HG03520 (cell line): ENCODE measurements around the gene PLPP6.
"Not testable (repeated sequence)": the region's sequence is repeated elsewhere in the genome, so short reads cannot be mapped to it uniquely, and the experiment has no call there.

Experiments used
- ATAC-seq: cut with Tn5 transposase; IDR thresholded peaks from one replicate; pipeline ENCODE4 v1.9.1; 2021; ENCODE audit warnings: mild to moderate bottlenecking, moderate library complexity; ENCODE audit not compliant: unreplicated experiment

The PLPP6 gene

DNA sequence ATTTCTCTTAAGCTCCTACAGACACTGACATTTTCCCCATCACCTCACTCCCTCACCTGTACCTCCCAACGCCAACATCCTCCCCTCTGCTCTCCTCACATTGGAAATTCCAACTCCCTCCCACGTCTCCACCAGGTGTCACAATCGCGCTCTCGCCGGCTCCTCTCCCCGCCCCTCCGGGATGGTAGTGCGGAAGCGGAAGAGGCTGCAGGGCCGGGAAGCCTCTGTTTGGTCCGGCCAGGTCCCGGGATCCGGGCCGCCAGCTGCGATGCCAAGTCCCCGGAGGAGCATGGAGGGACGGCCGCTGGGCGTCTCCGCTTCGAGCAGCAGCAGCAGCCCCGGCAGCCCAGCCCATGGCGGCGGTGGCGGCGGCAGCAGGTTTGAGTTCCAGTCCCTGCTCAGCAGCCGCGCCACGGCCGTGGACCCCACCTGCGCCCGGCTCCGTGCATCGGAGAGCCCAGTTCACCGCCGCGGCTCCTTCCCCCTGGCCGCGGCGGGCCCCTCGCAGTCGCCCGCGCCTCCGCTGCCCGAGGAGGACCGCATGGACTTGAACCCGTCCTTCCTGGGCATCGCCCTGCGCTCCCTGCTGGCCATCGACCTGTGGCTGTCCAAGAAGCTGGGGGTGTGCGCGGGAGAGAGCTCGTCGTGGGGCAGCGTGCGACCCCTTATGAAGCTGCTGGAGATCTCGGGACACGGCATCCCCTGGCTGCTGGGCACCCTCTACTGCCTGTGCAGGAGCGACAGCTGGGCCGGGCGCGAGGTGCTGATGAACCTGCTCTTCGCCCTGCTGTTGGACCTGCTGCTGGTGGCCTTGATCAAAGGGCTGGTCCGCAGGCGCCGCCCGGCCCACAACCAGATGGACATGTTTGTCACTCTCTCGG is at the start of gene PLPP6:
TSS of gene PLPP6 (plus strand) at position 187 of the 881 bp plus-strand sequence. CDS start at position 269, 82 bp downstream.
- ATAC-seq: peak; percentile 74

DNA sequence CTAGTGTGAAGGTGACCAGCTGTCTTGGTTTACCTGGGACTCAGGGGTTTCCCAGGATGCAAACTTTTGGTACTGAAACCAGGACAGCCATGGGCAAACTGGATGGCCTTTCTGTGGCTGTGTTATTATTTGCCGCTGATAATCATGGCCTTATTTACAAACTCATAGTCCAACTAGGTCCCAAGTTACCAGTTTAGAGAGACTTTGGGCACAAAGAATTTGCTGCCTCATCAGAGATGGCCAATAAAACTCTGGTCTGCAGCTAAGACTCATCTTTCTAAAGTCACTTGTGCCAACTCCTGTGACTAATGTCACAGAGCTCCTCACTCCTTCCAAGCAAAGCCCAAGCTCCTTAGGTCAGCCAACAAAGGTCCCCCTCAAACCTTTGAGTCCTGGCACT is 47.5 kb upstream of the PLPP6 start:
- ATAC-seq: no peak

DNA sequence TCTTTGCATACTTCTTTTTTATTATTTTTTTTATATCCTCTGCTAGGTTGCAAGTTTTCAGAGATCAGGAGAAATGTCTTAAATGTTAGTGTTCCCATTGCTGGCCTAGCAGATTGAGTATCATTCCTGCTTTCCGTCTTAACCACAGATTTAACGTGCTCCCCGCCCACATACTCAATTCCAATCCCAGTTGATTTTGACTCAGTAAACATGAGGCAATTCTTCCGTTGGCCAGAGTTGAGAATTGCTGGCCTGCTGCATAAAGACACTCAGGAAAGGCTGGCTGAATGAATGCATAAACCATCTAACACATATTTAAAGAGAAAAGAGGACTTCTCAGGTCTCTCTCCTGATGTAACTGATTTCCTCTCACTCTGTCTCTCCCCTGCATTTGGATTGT is 46.8 kb upstream of the PLPP6 start:
- ATAC-seq: no peak

DNA sequence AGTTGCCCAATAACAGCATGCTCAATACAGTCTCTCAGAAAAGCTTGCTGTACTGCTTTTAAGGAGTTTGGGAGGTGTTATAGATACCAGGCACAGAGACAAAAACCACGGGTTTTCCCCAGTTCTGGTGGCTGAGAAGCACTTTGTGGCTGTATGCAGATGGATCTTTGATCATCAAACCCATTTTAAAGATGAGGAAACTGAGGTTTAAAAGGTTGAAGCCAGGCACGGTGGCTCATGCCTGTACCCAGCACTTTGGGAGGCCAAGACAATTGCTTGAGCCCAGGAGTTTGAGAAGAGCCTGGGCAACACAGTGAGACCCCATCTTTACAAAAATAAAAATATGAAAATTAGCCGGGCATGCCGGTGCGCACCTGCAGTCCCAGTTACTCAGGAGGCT is 46.3 kb upstream of the PLPP6 start:
- ATAC-seq: no peak

DNA sequence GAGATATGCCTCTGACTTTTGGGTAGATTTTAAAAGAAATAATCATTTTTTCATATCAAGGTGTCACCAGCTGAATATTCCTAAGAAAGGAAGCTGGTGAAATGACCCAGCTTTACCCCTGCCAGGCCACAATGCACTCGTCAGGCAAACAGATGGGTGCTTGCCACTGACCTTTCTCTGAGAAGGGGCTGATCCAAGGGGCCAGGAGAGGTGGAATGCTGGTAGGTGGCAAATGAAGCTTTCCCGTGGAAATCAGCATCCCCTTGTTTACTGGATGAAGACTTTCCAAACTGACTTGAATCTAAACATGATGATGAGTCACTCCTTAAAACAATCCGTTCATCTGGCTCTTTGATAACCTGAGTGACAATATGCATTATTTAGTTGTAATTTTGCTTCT is 44.3 kb upstream of the PLPP6 start:
- no peak for ATAC-seq

DNA sequence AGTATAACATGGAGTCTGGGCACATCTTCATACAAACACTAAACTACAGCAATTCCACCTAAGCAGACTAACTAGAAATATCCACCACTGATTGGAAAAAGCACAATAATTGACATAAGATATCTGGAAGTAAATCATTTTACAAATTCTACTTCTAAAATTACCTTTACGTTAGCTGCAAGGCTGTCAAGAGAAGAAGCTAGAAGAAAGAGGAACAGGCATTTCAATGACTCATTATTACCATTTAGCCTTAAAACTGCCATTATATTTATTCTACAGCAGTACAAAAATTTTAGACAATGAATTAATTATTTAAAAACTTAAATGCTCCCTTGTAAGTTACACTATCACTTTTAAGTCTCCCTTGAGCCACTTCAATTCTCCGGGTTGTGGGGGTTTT is 43.4 kb upstream of the PLPP6 start:
- no peak for ATAC-seq

DNA sequence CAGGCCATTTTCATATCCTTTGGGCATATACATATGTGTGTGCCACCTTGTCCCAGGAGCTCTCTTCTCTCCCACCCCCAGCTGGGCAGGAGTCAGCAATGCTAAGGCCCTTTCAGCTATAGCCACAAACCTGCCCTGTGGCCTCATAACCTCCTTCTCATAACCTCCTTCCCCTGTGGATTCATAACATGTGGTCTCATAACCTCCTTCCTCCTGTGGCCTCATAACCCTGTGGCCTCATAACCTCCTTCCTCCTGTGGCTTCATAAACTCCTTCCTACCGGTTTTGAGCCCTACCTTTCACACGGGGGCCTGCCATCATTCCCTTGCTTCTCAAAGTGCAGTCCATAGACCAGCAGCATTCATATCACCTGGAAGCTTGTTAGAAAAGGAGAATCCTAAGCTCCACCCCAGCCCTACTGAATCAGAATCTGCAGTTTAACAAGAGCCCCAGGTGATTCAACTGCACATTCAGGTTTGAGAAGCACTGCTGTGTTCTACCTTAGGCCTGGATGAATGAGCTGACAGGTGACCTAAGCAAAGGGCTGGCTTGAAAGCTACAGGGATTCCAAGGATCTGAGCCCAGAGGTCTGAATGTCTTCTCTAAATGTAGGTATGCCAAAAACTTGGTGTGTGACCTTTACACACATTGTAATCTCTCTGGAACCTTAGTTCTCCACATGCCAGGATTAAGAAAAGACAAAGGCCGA is 41.9 kb upstream of the PLPP6 start:
- no peak for ATAC-seq

DNA sequence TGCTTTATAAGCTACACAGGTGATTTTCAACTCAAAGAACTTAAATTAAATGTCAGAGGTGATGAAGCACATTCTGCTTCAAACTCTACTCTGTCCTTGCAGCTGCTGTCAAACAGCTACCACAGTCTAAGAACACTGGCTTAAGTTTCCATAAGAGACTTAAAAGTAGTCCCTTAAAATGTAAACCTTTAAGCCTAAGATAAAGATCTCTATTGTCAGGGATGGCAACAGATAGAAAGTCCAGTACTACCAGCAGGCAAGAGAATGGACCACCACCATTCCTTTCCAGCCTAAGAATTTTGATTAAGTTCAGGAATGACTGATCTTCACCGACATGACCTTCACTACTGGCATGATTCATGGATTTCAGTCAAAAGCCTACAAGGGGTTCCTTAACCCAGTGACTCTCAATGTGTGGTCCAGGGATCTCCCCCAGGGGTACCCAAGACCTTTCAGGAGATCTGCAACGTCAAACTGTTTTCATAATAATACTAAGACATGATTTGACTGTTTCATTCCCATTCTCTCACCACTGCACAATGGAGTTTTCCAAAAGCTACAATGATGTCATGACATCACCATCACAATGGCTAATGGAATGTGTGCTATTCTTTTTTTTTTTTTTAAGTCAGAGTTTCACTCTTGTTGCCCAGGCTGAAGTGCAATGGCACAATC is 41.1 kb upstream of the PLPP6 start:
- no peak for ATAC-seq

DNA sequence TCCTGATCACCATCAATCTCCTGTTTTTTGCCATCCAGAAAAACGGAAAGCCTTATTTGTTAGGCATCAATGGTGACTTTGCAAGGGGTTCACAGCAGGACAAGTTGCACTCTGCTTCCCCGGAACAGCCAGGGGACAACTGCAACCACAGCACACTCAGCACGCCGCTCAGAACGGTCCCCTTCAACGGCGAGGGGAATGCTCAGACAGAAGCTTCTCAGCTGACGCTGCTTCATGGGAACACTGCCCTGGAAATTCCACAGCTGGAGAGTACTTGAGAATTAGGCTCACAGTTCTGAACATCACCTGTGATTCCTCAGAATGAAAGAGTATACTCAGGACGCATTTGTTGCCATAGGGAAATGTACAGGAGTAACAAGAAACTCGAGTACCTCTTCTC is 40.1 kb upstream of the PLPP6 start:
- ATAC-seq: no peak

DNA sequence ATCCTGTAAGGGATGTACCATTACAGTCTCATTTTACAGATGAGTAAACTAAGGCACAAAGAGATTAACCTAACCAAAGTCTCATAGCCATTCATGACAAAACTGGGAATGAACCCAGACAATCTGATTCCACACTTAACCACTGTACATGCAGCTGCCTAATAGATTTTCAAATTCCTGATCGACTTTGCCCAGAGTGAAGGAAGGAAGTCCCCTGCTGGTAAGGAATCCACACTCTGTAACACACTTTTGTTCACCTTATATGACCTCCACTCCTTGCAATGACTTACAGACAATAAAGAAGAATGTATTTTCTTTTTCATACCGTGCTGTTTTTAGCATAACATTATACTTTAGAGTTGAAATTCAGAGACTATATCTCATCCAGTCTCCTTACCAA is 31.3 kb upstream of the PLPP6 start:
- no peak for ATAC-seq

DNA sequence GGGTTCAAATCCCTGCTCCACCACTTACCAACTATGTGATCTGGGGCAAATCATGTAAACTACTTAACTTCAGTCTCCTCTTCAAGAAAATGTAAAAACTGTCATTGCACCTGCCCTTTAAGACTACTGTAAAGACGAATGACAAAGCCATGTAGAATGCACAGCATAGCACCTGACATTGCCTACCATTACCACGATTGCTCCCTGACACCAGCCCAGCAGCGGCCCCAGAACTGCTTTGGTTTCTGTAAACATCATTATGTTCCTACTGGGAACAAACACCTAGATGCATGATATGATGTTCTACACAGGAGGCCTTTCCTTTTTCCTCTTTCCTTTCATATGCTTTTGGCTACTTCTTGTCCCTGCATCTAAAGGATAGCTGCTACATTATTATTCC is 23.1 kb upstream of the PLPP6 start:
- ATAC-seq: no peak

DNA sequence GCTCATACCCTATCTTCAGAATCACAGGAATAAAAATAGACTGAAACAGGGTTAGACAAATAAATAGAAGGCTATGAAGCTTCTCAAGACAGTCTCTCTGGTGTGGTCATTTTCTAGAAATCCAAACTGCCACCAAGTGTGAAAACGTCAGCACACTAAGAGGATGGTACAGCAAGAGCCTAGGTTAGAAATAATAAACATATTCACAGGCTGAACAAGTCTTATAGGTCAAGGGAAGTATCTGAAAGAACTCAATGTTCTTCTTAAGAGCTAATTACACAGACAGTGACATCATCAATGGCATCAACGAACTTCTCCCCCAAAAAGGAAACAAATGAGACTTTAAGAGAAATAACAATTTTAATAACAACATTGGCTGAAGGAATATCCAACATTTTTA is 22.7 kb upstream of the PLPP6 start:
- no peak for ATAC-seq

DNA sequence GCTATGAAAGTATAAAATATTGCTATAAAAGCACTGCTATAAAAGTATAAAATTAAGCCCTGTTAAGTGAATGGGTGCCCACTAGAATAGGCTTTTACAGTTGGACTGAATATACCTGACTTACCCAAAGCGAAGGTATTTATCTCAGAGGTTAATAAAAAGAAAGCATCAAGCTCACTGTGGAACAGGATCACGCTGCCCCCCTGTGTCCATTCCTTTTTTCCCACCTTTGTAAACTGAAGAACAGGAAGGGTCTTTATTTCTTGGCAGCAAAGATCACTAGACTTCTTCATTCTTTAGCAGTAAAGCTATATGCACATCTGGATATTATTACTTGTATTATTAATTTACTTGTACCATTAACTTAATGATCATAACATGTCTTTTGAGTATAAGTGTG is 22.1 kb upstream of the PLPP6 start:
- no peak for ATAC-seq

DNA sequence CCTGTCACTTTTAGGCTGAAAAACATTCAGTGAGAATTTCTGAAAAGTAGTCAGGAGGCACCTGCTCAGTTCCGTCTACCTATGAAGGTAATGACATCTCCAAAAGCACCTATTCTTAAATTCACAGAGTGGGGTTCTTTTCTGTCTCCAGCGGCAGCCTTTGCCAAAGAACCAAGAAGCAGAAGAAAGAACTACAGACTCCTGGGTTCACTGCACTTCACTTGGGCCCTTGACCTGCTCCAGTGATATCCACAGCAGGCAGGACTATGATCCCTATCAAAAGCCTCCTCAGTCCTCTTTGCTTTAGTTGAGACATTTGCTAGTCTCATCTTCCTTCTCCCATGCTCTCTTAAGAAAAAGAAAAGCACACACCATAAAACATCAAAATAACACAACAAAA is 19.7 kb upstream of the PLPP6 start:
- ATAC-seq: no peak

DNA sequence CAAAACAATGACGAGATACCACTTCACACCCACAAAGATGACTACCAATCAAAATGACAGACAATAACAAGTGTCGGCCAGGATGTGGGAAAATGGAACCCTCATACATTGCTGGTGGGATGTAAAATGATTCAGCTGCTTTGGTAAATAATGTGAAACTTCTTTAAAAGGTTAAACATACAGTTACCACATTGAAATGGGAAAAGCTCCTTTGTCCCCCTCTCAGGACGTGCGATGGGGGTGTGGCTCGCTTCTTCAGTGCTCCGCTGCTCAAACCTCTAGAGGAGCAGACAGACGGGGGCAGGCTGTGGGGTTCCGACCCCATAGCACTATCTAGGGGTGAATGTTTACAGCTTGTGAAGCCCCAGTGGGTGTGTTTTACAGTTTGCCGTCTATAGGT is 8.0 kb upstream of the PLPP6 start:
- ATAC-seq: no peak

DNA sequence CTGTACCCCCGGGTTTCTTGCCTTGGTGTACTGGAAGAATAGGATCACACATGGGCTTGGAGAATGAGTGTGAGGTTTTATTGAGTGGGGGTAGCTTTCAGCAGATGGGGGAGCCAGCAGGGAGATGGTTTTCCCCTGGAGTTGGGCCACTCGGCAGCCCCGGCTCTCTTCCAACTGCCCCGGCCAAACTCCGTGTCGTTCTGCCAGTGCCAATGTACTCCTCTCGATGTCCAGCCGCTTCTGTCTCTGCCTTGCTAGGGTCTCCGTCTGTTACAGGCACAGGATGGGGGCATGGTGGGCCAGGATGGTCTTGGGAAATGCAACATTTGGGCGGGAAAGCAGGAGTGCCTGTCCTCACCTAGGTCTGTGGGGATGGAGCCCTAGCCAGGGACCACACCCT is 7.6 kb upstream of the PLPP6 start:
- ATAC-seq: no peak

DNA sequence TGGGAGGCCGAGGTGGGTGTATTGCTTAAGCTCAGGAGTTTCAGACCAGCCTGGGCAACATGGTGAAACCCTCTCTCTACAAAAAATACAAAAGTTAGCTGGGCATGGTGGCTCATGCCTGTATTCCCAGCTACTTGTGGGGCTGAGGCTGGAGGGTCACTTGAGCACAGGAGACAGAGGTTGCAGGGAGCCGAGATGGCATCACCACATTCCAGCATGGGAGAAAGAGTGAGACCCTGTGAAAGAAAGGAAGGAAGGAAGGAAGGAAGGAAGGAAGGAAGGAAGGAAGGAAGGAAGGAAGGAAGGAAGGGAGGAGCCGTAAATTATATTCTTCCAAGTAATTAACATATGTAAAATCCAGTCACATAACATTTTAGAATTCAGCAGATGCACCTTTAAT is 5.9 kb upstream of the PLPP6 start:
- not testable (repeated sequence) for ATAC-seq

DNA sequence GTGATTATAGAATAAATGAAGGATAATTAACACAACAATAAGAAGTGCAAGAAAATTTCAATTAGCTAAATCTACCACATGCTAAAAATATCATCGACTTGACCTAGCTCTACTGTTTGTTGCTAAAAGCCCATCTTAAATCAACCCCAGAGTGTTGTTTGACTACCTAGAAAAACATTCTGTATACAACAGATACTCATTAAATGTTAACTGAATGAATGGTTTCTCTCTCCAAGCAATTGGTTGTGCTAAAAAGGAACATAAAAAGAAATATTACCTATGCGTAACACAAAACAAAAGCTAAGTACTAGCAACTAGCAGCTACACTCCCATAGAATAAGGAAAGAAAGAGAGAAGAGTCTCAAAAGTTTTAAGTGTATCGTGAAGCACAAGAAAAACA is 5.5 kb upstream of the PLPP6 start:
- ATAC-seq: no peak

DNA sequence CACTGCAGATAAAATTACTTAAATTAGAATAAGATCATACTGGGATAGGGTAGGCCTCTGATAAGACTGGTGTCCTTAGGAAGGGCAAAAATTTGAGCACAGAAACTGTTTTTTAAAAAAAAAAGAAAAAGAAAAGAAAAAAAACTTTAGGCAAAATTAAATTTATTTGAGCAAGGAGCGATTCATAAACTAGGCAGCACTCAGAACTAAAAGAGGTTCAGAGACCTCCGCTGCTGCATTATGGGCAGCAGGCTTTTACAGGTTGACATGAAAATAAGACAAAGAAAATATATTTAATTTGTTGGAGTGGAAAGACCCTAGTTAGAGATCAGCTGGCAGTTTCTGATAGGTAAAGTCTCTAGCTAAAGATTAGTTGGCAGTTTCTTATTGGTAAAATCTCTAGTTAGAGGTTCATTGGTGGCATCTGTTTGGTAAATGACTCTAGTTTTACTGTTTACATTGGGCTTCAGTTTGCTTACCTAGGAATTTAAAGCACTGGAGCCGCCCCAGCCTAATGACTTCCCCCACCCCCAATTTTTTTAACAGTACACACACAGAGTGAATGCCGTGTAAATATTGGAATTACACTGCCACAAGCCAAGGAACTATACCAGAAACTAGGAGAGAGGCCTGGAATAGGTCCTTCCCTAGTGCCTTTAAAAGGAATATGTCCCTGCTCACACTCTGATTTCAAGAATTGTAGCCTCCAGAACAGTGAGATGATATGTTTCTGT is 4.5 kb upstream of the PLPP6 start:
- ATAC-seq: no peak

DNA sequence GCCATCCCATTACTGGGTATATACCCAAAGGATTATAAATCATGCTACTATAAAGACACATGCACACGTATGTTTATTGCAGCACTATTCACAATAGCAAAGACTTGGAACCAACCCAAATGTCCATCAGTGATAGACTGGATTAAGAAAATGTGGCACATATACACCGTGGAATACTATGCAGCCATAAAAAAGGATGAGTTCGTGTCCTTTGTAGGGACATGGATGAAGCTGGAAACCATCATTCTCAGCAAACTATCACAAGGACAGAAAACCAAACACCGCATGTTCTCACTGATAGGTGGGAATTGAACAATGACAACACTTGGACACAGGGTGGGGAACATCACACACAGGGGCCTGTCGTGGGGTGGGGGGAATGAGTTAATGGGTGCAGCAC is 1.4 kb upstream of the PLPP6 start:
- not testable (repeated sequence) for ATAC-seq

DNA sequence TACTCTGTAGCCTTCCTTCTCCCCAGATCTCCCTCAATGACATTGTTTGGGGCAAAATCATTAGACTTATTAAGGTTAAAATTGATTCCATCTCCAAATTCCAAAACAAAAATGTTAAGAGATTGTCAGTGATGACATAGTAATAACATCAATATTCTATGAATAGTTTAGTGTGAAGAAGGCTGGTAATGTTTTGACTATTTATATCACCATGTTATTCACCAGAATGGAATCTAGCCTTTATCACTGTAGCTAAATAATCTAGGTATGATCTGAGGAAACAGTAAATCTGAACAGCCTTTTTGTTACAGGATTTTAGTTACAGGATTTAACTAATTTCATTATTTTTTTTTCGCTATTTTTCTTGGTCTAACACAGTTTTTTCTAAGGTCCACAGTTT is 929 bp upstream of the PLPP6 start:
- no peak for ATAC-seq
